Esophagus muscularis mucosa (tissue), 4 donors: Measurements from ENCODE around the gene COL4A1. TPM values are rescaled to one million over a fixed set of nuclear protein-coding genes. Genes with fewer than 3 reads are reported as not detected.

ENCODE experiments used
- DNase-seq: peaks from one replicate; pipeline ENCODE4 v3.0.0-alpha.2; 2017; ENCODE audit errors: extremely low spot score
- H3K27ac ChIP-seq, 4 donors: fragments of 200-600 bp; sonication (generic); replicated peaks in 1 of 4; 1 replicate in 3 of 4; 2 replicates in 1 of 4; pipeline ENCODE4 v1.5.1; 2016 to 2019; ENCODE audit warnings: mild to moderate bottlenecking in 1 of 4
- H3K27me3 ChIP-seq, 4 donors: fragments of 200-600 bp; sonication (generic); one replicate each; pipeline versions ENCODE4 v1.5.1 to v1.6.0; 2016 to 2019
- H3K36me3 ChIP-seq, 4 donors: fragments of 200-600 bp; sonication (generic); one replicate each; pipeline ENCODE4 v1.5.1; 2016 to 2019
- H3K4me1 ChIP-seq, 4 donors: fragments of 200-600 bp; sonication (generic); one replicate each; pipeline ENCODE4 v1.5.1; 2016 to 2019
- H3K4me3 ChIP-seq, 4 donors: fragments of 200-600 bp; sonication (generic); 1 replicate in 2 of 4; 2 replicates in 2 of 4; pipeline ENCODE4 v1.5.1; 2016 to 2019; ENCODE audit warnings: mild to moderate bottlenecking in 4 of 4, moderate library complexity in 1 of 4
- H3K9me3 ChIP-seq, 4 donors: fragments of 200-600 bp; sonication (generic); 1 replicate in 3 of 4; 2 replicates in 1 of 4; pipeline ENCODE4 v1.5.1; 2016 to 2019
- EP300 ChIP-seq: sonication (generic); formaldehyde crosslinking; IDR thresholded peaks from one replicate; pipeline ENCODE4 v1.6.1; 2017; ENCODE audit warnings: antibody characterized with exemption
- POLR2A ChIP-seq: fragments of 450-650 bp; IDR thresholded peaks from one replicate; pipeline ENCODE4 v1.6.1; 2017; ENCODE audit warnings: antibody characterized with exemption, moderate library complexity, mild to moderate bottlenecking, low read depth
- POLR2AphosphoS5 ChIP-seq, 2 donors: sonication (generic); formaldehyde crosslinking; IDR thresholded peaks; one replicate each; pipeline ENCODE4 v1.6.1; 2017; ENCODE audit warnings: antibody characterized with exemption in 2 of 2
- WGBS: methylation state at CpG from one replicate; pipeline ENCODE4 v1.1.5; 2018; 5-methylcytosine and 5-hydroxymethylcytosine counted together
- intact Hi-C: fragments of 100-400 bp; cut with DNase I; formaldehyde crosslinking; loops from one replicate; pipeline ENCODE4 v1.15.1; 2023
- total RNA-seq, 4 donors: library from RNA; depleted of rRNA; stranded (reverse); fragments of >200 nt; gene quantifications; one replicate each; pipeline versions ENCODE4 v1.1.0 to v1.2.1, GENCODE V29; 2016
- TF ChIP-seq, protein P1 (sequence below), 3 experiments: fragments of 200-600 bp in 2 of 3; fragments of 450-650 bp in 1 of 3; sonication (generic) in 2 of 3; IDR thresholded peaks; one replicate each; pipeline ENCODE4 v1.5.1; 2017 to 2019; ENCODE audit warnings: antibody characterized with exemption in 3 of 3, mild to moderate bottlenecking in 2 of 3, moderate library complexity in 1 of 3

The COL4A1 gene
- total RNA-seq, 4 donors from 2014 or later: 328 to 578 (median 405) TPM

DNA sequence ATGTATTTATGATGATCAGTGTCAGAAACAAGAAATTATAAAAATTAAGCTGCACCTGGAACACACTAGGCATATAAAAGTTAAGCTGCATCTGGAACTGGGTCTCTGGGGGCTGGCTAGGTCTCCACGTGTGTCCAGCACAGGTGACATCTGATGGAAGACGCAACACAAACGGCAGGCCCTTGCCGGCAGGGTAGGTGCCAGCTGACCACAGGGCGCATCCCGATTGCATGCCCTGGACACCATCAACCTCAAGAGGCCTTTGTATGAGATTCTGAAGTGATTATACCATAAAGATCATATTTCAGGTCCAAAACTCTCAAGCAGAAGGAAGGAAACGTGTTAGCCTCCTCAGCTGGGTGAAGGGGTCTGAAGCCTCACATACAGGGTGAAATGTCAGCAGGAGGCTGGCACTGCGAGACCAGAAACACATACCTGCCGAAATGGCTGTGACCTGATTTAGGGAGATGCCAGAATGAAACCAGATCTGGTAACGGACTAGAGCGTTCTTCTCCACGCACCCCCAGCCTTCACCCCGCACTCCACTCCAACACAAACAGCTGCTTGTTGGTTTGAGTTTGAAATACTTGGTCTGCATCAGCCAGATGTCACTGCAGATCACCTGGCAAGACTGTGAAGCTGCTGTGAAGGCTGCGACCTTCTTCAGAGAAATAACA, 37.3 kb downstream of the COL4A1 start:
- Histone ChIP-seq H3K27me3 (no peaks in the 10 kb centered on the region), H3K36me3 (peaks cover 0 to 15% (median 4%) of the 10 kb centered on the region in 4 donors), H3K4me1 (peaks cover 62 to 99% (median 84%) of the 10 kb centered on the region in 4 donors), H3K4me3 (no peak overlapping the region), H3K9me3 (no peaks in the 10 kb centered on the region), H3K27ac (peak overlapping the region; percentile 21 to 67 (median 37))
- intact Hi-C loops: loop anchor here (5.0 kb wide), 1 partner anchor 33 kb away; no protein-coding TSS in a partner anchor
- DNase-seq: peak; percentile 45
- TF ChIP-seq, protein P1, sequence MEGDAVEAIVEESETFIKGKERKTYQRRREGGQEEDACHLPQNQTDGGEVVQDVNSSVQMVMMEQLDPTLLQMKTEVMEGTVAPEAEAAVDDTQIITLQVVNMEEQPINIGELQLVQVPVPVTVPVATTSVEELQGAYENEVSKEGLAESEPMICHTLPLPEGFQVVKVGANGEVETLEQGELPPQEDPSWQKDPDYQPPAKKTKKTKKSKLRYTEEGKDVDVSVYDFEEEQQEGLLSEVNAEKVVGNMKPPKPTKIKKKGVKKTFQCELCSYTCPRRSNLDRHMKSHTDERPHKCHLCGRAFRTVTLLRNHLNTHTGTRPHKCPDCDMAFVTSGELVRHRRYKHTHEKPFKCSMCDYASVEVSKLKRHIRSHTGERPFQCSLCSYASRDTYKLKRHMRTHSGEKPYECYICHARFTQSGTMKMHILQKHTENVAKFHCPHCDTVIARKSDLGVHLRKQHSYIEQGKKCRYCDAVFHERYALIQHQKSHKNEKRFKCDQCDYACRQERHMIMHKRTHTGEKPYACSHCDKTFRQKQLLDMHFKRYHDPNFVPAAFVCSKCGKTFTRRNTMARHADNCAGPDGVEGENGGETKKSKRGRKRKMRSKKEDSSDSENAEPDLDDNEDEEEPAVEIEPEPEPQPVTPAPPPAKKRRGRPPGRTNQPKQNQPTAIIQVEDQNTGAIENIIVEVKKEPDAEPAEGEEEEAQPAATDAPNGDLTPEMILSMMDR (IDR thresholded peaks at IDR 0.05): no peak
- TF ChIP-seq POLR2A (no peak), POLR2AphosphoS5 (IDR thresholded peaks at IDR 0.05) (no peak), EP300 (no peak)
- WGBS: 71% methylated on average over 14 of the region's 14 CpGs

DNA sequence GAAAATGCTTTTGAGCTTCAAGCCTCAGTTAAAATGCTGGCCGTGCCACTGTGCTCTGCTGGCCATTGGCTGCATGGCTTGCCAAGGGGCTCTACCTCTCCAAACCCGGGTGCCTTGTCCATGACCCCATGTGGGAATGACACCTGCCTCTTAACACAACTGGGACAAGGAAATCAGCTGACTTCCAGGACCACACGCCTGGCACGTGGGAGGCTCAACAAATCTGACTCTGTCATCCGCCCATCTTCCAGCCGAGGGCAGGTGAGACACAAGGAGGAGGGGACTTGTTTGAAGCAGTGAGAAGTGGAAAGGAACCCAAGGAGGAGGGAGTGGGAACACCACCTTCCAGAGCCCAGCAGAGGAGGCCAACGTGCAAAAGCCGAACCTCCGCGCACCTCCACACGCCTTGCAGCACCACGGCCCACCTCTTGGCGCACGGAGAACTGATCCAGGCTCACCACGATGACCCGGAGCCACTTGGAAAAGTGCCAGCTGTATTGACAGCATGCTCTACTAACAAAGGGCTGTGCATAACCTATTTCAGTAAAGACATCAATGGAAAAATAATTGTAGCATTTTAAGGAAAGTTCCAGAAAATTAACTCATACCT, 38.3 kb downstream of the COL4A1 start:
- Histone ChIP-seq H3K9me3 (no peaks in the 10 kb centered on the region), H3K36me3 (peaks cover 0 to 15% (median 4%) of the 10 kb centered on the region in 4 donors), H3K27me3 (no peaks in the 10 kb centered on the region), H3K4me1 (peaks cover 71 to 99% (median 84%) of the 10 kb centered on the region in 4 donors), H3K27ac (peak overlapping the region; percentile 59 to 80 (median 69)), H3K4me3 (no peak overlapping the region)
- no peak for DNase-seq
- WGBS: 75% methylated on average over 9 of the region's 16 CpGs
- no peak for TF ChIP-seq POLR2A
- no peak for TF ChIP-seq EP300
- TF ChIP-seq, protein P1 (IDR thresholded peaks at IDR 0.05): no peak
- no peak for TF ChIP-seq POLR2AphosphoS5 (IDR thresholded peaks at IDR 0.05)
- intact Hi-C loops: loop anchor here (5.0 kb wide), 1 partner anchor 34 kb away; no protein-coding TSS in a partner anchor

DNA sequence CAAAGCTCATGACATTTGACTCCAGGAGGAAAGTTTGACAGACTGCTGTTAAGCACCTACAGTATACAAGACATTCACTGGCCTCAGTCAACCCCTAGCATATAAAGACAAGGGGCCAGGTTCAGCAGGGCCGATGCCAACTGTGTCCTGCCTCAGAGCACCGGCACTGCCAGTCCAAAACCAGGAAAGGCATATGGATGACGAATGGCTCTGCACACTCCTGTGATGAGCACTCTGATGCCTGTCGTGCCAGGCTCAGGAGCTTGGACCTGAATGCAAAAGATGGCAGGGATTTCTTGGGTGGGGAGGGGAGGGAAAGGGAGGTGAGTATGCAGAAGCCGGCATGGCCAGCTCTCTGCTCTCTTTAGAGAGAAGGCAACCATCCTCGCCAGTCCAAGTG, 38.9 kb downstream of the COL4A1 start:
- intact Hi-C loops: loop anchor here (5.0 kb wide), 1 partner anchor 34 kb away; no protein-coding TSS in a partner anchor
- peaks cover 0 to 11% (median 3%) of the 10 kb centered on the region in 4 donors for H3K36me3 ChIP-seq
- TF ChIP-seq, protein P1 (IDR thresholded peaks at IDR 0.05): no peak
- TF ChIP-seq POLR2A: no peak
- no peak for TF ChIP-seq POLR2AphosphoS5 (IDR thresholded peaks at IDR 0.05)
- no peak for TF ChIP-seq EP300
- 39% methylated on average over 6 of the region's 6 CpGs for WGBS
- DNase-seq: no peak
- peak overlapping the region; percentile 59 to 80 (median 69) for H3K27ac ChIP-seq
- H3K9me3 ChIP-seq: no peaks in the 10 kb centered on the region
- H3K27me3 ChIP-seq: no peaks in the 10 kb centered on the region
- H3K4me1 ChIP-seq: peaks cover 78 to 99% (median 85%) of the 10 kb centered on the region in 4 donors
- H3K4me3 ChIP-seq: no peak overlapping the region

DNA sequence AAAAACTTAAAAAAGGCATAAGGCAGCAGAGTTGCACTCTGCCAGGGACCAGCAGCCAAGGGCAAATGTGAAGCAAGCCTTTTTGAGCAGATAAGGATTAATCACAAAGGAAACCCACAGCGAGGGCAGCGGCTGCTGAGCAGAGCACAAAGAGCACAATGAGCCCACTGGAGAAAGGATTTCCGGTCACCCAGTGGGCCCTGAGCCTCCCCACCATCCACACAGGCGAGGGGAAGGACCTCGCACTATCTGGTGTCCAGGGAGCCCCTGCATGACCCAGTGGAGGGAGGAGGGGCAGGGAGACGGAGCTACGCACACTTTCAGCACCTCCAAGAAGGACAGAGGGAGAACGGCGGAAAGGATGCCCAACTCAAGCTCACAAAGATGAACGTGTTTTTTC, 40.0 kb downstream of the COL4A1 start:
- peaks cover 88 to 100% (median 96%) of the 10 kb centered on the region in 4 donors for H3K4me1 ChIP-seq
- TF ChIP-seq POLR2AphosphoS5 (IDR thresholded peaks at IDR 0.05) (no peak), EP300 (no peak), POLR2A (no peak)
- TF ChIP-seq, protein P1 (IDR thresholded peaks at IDR 0.05): no peak
- DNase-seq: peak; percentile 81
- H3K4me3 ChIP-seq: no peak overlapping the region
- peak overlapping the region; percentile 59 to 80 (median 72) for H3K27ac ChIP-seq
- 60% methylated on average over 10 of the region's 10 CpGs for WGBS
- H3K27me3 ChIP-seq: no peaks in the 10 kb centered on the region
- intact Hi-C loops: loop anchor here (5.0 kb wide), 1 partner anchor 35 kb away; no protein-coding TSS in a partner anchor
- H3K9me3 ChIP-seq: no peaks in the 10 kb centered on the region
- H3K36me3 ChIP-seq: peaks cover 0 to 5% (median 2%) of the 10 kb centered on the region in 4 donors
